GM21423 (cell line): ENCODE data around the gene MED12.
"Not testable (repeated sequence)": the region's sequence is repeated elsewhere in the genome, so short reads cannot be mapped to it uniquely, and the experiment has no call there.

ENCODE experiments used
- ATAC-seq: cut with Tn5 transposase; IDR thresholded peaks from one replicate; pipeline ENCODE4 v1.9.1; 2021; ENCODE audit warnings: mild to moderate bottlenecking, moderate library complexity; ENCODE audit not compliant: unreplicated experiment

Gene MED12

GRCh38 chrX:71160475-71160874, 42.1 kb downstream of the MED12 start:
- no peak for ATAC-seq

- ATAC-seq: no peak
Observed at GRCh38 chrX:71162981-71163380, 44.6 kb downstream of the MED12 start.

GRCh38 chrX:71164071-71164470, 45.7 kb downstream of the MED12 start:
- no peak for ATAC-seq

- ATAC-seq: no peak
Observed at GRCh38 chrX:71166461-71166860, 48.1 kb downstream of the MED12 start.

- no peak for ATAC-seq
Observed at GRCh38 chrX:71167031-71167781, 48.8 kb downstream of the MED12 start.

GRCh38 chrX:71168134-71168533, 49.7 kb downstream of the MED12 start:
- no peak for ATAC-seq

- no peak for ATAC-seq
Observed at GRCh38 chrX:71169586-71169985, 51.2 kb downstream of the MED12 start.

- ATAC-seq: no peak
Observed at GRCh38 chrX:71170660-71171059, 52.3 kb downstream of the MED12 start.

- no peak for ATAC-seq
Observed at GRCh38 chrX:71171110-71171801, 52.9 kb downstream of the MED12 start.

- ATAC-seq: no peak
Observed at GRCh38 chrX:71173440-71173839, 55.0 kb downstream of the MED12 start.

GRCh38 chrX:71174795-71175194, 56.4 kb downstream of the MED12 start:
- no peak for ATAC-seq

GRCh38 chrX:71175531-71175930, 57.1 kb downstream of the MED12 start:
- ATAC-seq: no peak

- ATAC-seq: no peak
Observed at GRCh38 chrX:71177327-71177726, 58.9 kb downstream of the MED12 start.

GRCh38 chrX:71178908-71179307, 60.5 kb downstream of the MED12 start:
- no peak for ATAC-seq

- ATAC-seq: not testable (repeated sequence)
Observed at GRCh38 chrX:71180579-71181265, 62.3 kb downstream of the MED12 start.

GRCh38 chrX:71181558-71181909, 63.1 kb downstream of the MED12 start:
- peak; percentile 30 for ATAC-seq

GRCh38 chrX:71181910-71182799, 63.8 kb downstream of the MED12 start:
- peak; percentile 86 for ATAC-seq

- no peak for ATAC-seq
Observed at GRCh38 chrX:71182871-71183270, 64.5 kb downstream of the MED12 start.

- no peak for ATAC-seq
Observed at GRCh38 chrX:71183341-71183740, 64.9 kb downstream of the MED12 start.

- no peak for ATAC-seq
Observed at GRCh38 chrX:71184092-71184491, 65.7 kb downstream of the MED12 start.
